Endothelial cell (in vitro differentiated cells): ENCODE results near the gene C9orf50. TPM values are rescaled to one million over a fixed set of nuclear protein-coding genes. Genes with fewer than 3 reads are reported as not detected.

ENCODE experiments used
- DNase-seq: peaks from one replicate; pipeline ENCODE4 v3.0.0; 2021; ENCODE audit warnings: low spot score
- H3K27ac Mint-ChIP-seq: one replicate; pipeline ENCODE4 v1.8.0; 2021; ENCODE audit warnings: mixed read lengths, inconsistent platforms; ENCODE audit not compliant: unreplicated experiment
- H3K27me3 Mint-ChIP-seq: one replicate; pipeline ENCODE4 v1.8.0; 2021; ENCODE audit warnings: mild to moderate bottlenecking, moderate library complexity, mixed read lengths, inconsistent platforms; ENCODE audit not compliant: unreplicated experiment
- H3K36me3 Mint-ChIP-seq: one replicate; pipeline ENCODE4 v1.8.0; 2021; ENCODE audit warnings: mild to moderate bottlenecking, low read depth, mixed read lengths, inconsistent platforms; ENCODE audit not compliant: unreplicated experiment
- H3K4me1 Mint-ChIP-seq: one replicate; pipeline ENCODE4 v1.8.0; 2021; ENCODE audit warnings: mild to moderate bottlenecking, mixed read lengths, inconsistent platforms; ENCODE audit not compliant: unreplicated experiment
- H3K4me3 Mint-ChIP-seq: one replicate; pipeline ENCODE4 v1.8.0; 2021; ENCODE audit warnings: mild to moderate bottlenecking, mixed read lengths, inconsistent platforms; ENCODE audit not compliant: unreplicated experiment
- H3K9me3 Mint-ChIP-seq: one replicate; pipeline ENCODE4 v1.8.0; 2021; ENCODE audit warnings: mixed read lengths, inconsistent platforms; ENCODE audit not compliant: unreplicated experiment
- total RNA-seq: library from RNA; stranded (reverse); fragmentation: NEBNext Ultra II Directional; extraction: Animal tissue kit (Norgen Biotek cat#: 25700); gene quantifications from one replicate; pipeline ENCODE4 v1.2.1, GENCODE V29; 2021; ENCODE audit not compliant: unreplicated experiment
- TF ChIP-seq, protein P1 (sequence below): fragments of 200-600 bp; sonication (generic); IDR thresholded peaks from one replicate; pipeline ENCODE4 v1.5.0; 2021; ENCODE audit warnings: antibody characterized with exemption; ENCODE audit not compliant: unreplicated experiment

C9orf50 gene
- total RNA-seq, 1 donor from 2014 or later = not detected

DNA sequence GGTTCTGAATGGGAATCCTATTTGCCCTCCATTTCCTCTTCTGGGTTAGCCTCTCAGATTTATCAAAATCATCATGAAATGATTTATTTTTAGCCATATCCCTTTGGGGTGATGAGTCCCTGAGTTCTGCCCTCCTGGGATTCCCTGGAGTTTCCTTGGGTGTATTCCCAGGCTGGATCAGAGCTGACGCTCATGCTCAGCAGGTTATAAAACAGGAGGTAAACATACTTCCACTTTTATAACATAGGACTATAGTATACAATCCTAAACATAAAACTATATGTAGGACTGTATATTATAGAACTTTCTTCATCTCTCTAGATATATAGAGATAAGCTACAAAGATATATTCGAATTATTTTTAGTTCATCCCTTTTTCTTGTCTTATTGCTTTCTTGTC lies 40.1 kb upstream of the C9orf50 start:
- no peak overlapping the region for H3K4me3 Mint-ChIP-seq
- H3K27ac Mint-ChIP-seq = no peak overlapping the region
- TF ChIP-seq, protein P1, sequence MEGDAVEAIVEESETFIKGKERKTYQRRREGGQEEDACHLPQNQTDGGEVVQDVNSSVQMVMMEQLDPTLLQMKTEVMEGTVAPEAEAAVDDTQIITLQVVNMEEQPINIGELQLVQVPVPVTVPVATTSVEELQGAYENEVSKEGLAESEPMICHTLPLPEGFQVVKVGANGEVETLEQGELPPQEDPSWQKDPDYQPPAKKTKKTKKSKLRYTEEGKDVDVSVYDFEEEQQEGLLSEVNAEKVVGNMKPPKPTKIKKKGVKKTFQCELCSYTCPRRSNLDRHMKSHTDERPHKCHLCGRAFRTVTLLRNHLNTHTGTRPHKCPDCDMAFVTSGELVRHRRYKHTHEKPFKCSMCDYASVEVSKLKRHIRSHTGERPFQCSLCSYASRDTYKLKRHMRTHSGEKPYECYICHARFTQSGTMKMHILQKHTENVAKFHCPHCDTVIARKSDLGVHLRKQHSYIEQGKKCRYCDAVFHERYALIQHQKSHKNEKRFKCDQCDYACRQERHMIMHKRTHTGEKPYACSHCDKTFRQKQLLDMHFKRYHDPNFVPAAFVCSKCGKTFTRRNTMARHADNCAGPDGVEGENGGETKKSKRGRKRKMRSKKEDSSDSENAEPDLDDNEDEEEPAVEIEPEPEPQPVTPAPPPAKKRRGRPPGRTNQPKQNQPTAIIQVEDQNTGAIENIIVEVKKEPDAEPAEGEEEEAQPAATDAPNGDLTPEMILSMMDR = no peak
- peaks cover 4% of the 10 kb centered on the region for H3K4me1 Mint-ChIP-seq
- H3K27me3 Mint-ChIP-seq = peaks cover 6% of the 10 kb centered on the region
- H3K9me3 Mint-ChIP-seq = no peaks in the 10 kb centered on the region
- H3K36me3 Mint-ChIP-seq = no peaks in the 10 kb centered on the region
- no peak for DNase-seq

DNA sequence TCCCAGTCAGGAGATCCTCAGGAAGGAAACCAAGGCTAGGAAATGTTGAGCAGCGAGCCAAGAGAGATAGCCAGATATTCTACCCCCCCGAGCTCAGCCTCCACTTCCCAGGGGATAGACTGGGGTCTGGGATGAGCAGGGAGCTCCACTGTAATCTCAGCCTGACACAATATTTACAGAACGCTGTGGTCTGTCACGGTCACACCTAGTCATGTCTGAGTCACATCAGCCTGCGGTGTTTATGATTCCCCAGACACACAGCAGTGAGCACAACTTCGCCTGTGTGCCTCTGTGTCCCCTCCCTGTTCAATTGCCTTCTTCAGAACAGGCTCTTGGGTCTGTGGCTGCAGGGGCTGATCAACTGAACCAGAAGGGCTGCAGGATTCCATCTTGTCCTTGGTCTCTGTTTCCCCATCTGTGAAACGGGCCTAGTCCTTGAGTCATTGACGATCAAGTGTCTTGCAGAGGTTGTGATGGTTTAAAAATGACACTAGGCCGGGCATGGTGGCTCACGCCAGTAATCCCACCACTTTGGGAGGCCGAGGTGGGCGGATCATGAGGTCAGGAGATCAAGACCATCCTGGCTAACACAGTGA lies 36.0 kb upstream of the C9orf50 start:
- DNase-seq = no peak
- TF ChIP-seq, protein P1 = no peak
- Mint-ChIP-seq H3K4me1 (peaks cover 6% of the 10 kb centered on the region), H3K9me3 (no peaks in the 10 kb centered on the region), H3K27me3 (no peaks in the 10 kb centered on the region), H3K4me3 (no peak overlapping the region), H3K27ac (no peak overlapping the region), H3K36me3 (no peaks in the 10 kb centered on the region)

DNA sequence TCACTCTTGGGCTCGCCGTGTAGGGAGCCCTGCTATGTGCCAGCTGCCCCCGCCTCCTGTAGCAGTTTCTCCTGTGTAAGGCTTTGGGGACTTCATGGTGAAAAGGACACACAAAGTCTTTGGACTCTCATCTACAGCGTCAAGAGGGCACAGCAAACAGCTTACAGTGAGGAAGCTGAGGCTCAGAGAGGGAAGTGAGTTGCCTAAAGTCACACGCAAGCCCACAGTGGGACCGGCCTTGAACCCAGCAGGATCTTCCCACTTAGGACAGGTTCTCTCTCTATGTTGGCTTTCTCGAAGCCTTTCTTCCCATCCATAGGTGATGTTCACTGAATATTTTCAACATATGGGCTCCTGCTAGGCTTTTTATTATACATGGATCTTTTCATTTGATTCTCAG lies 34.8 kb upstream of the C9orf50 start:
- Mint-ChIP-seq H3K36me3 (no peaks in the 10 kb centered on the region), H3K4me3 (no peak overlapping the region), H3K4me1 (peaks cover 6% of the 10 kb centered on the region), H3K27ac (no peak overlapping the region), H3K27me3 (peaks cover 2% of the 10 kb centered on the region), H3K9me3 (no peaks in the 10 kb centered on the region)
- no peak for DNase-seq
- TF ChIP-seq, protein P1 = no peak

DNA sequence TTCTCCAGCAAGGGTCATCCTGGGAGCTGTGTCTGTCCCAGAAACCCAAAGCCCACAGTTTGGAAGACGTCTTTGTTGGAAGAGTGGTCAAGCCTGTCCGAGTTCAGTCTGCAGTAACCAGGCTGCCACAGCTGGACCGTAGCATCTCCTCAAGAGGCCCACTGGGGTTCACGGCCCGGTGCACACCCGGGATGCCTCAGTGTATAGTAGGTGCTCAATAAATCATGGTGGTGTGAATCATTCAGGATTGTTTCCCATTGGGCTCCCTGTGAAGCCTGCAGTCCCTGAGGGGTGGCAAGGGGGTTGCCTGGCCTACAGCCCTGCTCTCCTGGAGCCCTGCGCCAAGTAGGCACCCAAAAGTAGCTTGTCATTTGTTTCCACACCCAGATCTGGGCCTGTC lies 34.3 kb upstream of the C9orf50 start:
- Mint-ChIP-seq H3K27ac (no peak overlapping the region), H3K9me3 (no peaks in the 10 kb centered on the region), H3K4me3 (no peak overlapping the region), H3K27me3 (peaks cover 2% of the 10 kb centered on the region), H3K4me1 (peaks cover 6% of the 10 kb centered on the region), H3K36me3 (no peaks in the 10 kb centered on the region)
- TF ChIP-seq, protein P1 = no peak
- no peak for DNase-seq

DNA sequence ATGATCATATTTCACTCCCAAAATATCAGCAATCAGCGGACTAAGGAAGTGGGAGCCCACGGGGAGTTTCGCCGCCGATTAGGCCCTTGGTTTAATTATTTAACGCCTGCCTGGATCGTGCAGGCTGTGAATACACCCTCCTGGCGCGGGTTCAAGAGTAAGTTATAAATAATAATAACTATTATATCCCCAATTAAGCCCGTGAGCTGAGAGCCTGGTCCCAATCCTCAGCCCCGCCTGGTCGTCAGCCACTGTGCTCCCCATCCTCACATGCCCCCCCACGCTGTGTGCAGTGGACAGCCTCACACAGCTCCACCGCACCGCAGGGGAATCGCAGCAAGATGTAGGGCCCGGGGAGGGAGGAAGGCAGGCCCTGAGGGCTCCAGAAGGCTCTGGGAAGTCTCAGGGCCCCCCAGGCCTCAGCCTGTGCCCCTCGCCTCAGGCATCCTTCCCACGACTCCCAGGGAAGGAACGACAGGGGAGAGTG lies 33.7 kb upstream of the C9orf50 start:
- no peak for DNase-seq
- Mint-ChIP-seq H3K36me3 (no peaks in the 10 kb centered on the region), H3K27ac (no peak overlapping the region), H3K9me3 (no peaks in the 10 kb centered on the region), H3K27me3 (peaks cover 2% of the 10 kb centered on the region), H3K4me1 (peaks cover 6% of the 10 kb centered on the region), H3K4me3 (no peak overlapping the region)
- TF ChIP-seq, protein P1 = no peak
